SK-N-SH (cell line): ENCODE data around the gene RPS26. TPM values are rescaled to one million over a fixed set of nuclear protein-coding genes. Genes with fewer than 3 reads are reported as not detected.
"Not testable (repeated sequence)": the region's sequence is repeated elsewhere in the genome, so short reads cannot be mapped to it uniquely, and the experiment has no call there.

Experiments used
- CTCF ChIA-PET: fragments of 300-600, 350-600 bp; formaldehyde crosslinking; extraction: SDS; loops from one replicate; lab custom pipeline; 2021; lab: Yijun Ruan, JAX
- POLR2A ChIA-PET: fragments of 350-600 bp; sonication (Branson Sonifier 250); formaldehyde crosslinking; extraction: SDS; loops from one replicate; lab custom pipeline; 2020; ENCODE audit warnings: antibody characterized with exemption, inconsistent platforms; lab: Yijun Ruan, JAX
- DNase-seq: peaks from one replicate; pipeline ENCODE4 v3.0.0; 2012
- H2AFZ ChIP-seq: fragments of 200-600 bp; sonication (generic); 2 replicates; pipeline ENCODE4 v1.8.1; 2016; ENCODE audit warnings: antibody characterized with exemption, mild to moderate bottlenecking, low read depth
- H3F3A ChIP-seq: fragments of 200-600 bp; sonication (generic); replicated peaks from 2 replicates; pipeline ENCODE3; 2016; ENCODE audit warnings: antibody characterized with exemption, mild to moderate bottlenecking; ENCODE audit not compliant: insufficient read depth
- H3K27ac ChIP-seq, 2 experiments: fragments of 200-500 bp in 1 of 2; fragments of 200-600 bp in 1 of 2; sonication (Bioruptor generic) in 1 of 2; sonication (generic), shearing (Covaris generic) in 1 of 2; 2 replicates each; pipeline versions ENCODE4 v1.5.1 to v1.6.1; 2014 to 2016; ENCODE audit warnings: low read depth in 2 of 2, inconsistent platforms in 1 of 2, low read length in 1 of 2, mild to moderate bottlenecking in 1 of 2, mixed read lengths in 1 of 2
- H3K27me3 ChIP-seq: fragments of 200-600 bp; sonication (generic), shearing (Covaris generic); 2 replicates; pipeline ENCODE4 v1.6.1; 2016; ENCODE audit warnings: mixed run types; ENCODE audit not compliant: insufficient read depth
- H3K36me3 ChIP-seq, 2 experiments: fragments of 200-500 bp in 1 of 2; fragments of 200-600 bp in 1 of 2; sonication (Bioruptor generic) in 1 of 2; sonication (generic) in 1 of 2; replicated peaks in 1 of 2; 2 replicates each; pipeline versions ENCODE3 to v1.5.1; 2014 to 2016; ENCODE audit warnings: low read length in 1 of 2, mild to moderate bottlenecking in 1 of 2; ENCODE audit not compliant: insufficient read depth in 2 of 2, control insufficient read depth in 1 of 2
- H3K4me1 ChIP-seq, 2 experiments: fragments of 200-500 bp in 1 of 2; fragments of 200-600 bp in 1 of 2; sonication (Bioruptor generic) in 1 of 2; sonication (generic), shearing (Covaris generic) in 1 of 2; 2 replicates each; pipeline versions ENCODE4 v1.5.1 to v1.6.1; 2014 to 2016; ENCODE audit warnings: low read depth in 1 of 2, low read length in 1 of 2, mixed run types in 1 of 2; ENCODE audit not compliant: insufficient read depth in 2 of 2, control insufficient read depth in 1 of 2
- H3K4me2 ChIP-seq: fragments of 200-600 bp; sonication (generic), shearing (Covaris generic); 2 replicates; pipeline ENCODE4 v1.6.1; 2017; ENCODE audit warnings: mixed run types
- H3K4me3 ChIP-seq, 2 experiments: fragments of 200-500 bp in 1 of 2; fragments of 200-600 bp in 1 of 2; sonication (Bioruptor generic) in 1 of 2; sonication (generic), shearing (Covaris generic) in 1 of 2; 2 replicates each; pipeline versions ENCODE4 v1.5.1 to v1.8.1; 2014 to 2016; ENCODE audit warnings: low read depth in 2 of 2, inconsistent platforms in 1 of 2, low read length in 1 of 2, mild to moderate bottlenecking in 1 of 2, mixed read lengths in 1 of 2, moderate library complexity in 1 of 2
- H3K79me2 ChIP-seq: fragments of 200-600 bp; sonication (generic); 2 replicates; pipeline ENCODE4 v1.8.1; 2017; ENCODE audit warnings: mild to moderate bottlenecking; ENCODE audit not compliant: insufficient read depth
- H3K9ac ChIP-seq: fragments of 200-600 bp; sonication (generic); 2 replicates; pipeline ENCODE4 v1.6.1; 2017; ENCODE audit warnings: mixed run types
- H3K9me2 ChIP-seq: fragments of 200-600 bp; sonication (generic); 2 replicates; pipeline ENCODE4 v1.6.1; 2017; ENCODE audit warnings: mixed run types
- H3K9me3 ChIP-seq: fragments of 200-600 bp; sonication (generic); 2 replicates; pipeline ENCODE4 v1.6.1; 2017; ENCODE audit warnings: mixed run types, mild to moderate bottlenecking, moderate library complexity
- H4K20me1 ChIP-seq: fragments of 200-600 bp; sonication (generic); 2 replicates; pipeline ENCODE4 v1.6.1; 2017; ENCODE audit warnings: mild to moderate bottlenecking, mixed run types; ENCODE audit not compliant: insufficient read depth
- CHD2 ChIP-seq: fragments of 150-350 bp; IDR thresholded peaks from 2 replicates; pipeline ENCODE4 v1.6.1; 2018; ENCODE audit warnings: low read length; ENCODE audit not compliant: partially characterized antibody
- CTCF ChIP-seq: fragments of 200-600 bp; sonication (generic); IDR thresholded peaks from 2 replicates; pipeline ENCODE4 v1.6.1; 2017; ENCODE audit warnings: antibody characterized with exemption, mild to moderate bottlenecking, moderate library complexity
- ELF1 ChIP-seq: IDR thresholded peaks from 2 replicates; pipeline ENCODE4 v1.4.0; 2012
- EZH2phosphoT487 ChIP-seq: fragments of 200-600 bp; sonication (generic); IDR thresholded peaks from 2 replicates; pipeline ENCODE4 v1.6.1; 2017; ENCODE audit warnings: low read depth, mixed run types, mild to moderate bottlenecking, antibody characterized with exemption, moderate library complexity, borderline replicate concordance
- FOSL2 ChIP-seq: IDR thresholded peaks from 2 replicates; pipeline ENCODE4 v1.4.0; 2012; ENCODE audit warnings: low read depth, mild to moderate bottlenecking, moderate library complexity, borderline replicate concordance
- FOXJ3 ChIP-seq: sonication (generic); formaldehyde crosslinking; IDR thresholded peaks from 2 replicates; pipeline ENCODE4 v1.5.1; 2020; ENCODE audit warnings: mild to moderate bottlenecking, missing genetic modification reagents
- GABPA ChIP-seq: IDR thresholded peaks from 2 replicates; pipeline ENCODE4 v1.4.0; 2012; ENCODE audit warnings: low read depth, mild to moderate bottlenecking
- JUND ChIP-seq: IDR thresholded peaks from 2 replicates; pipeline ENCODE4 v1.4.0; 2012
- MEF2A ChIP-seq: IDR thresholded peaks from 2 replicates; pipeline ENCODE4 v1.4.0; 2012; ENCODE audit warnings: low read depth, borderline replicate concordance
- MXI1 ChIP-seq: IDR thresholded peaks from 2 replicates; pipeline ENCODE4 v1.6.1; 2012; ENCODE audit warnings: mild to moderate bottlenecking, low read depth, low read length, improper control_type of control experiment
- PBX3 ChIP-seq: IDR thresholded peaks from 2 replicates; pipeline ENCODE4; 2012
- RCOR1 ChIP-seq: fragments of 150-350 bp; IDR thresholded peaks from 2 replicates; pipeline ENCODE4 v1.6.1; 2017; ENCODE audit warnings: antibody characterized with exemption, low read length
- RXRA ChIP-seq: IDR thresholded peaks from 2 replicates; pipeline ENCODE4 v1.4.0; 2012; ENCODE audit warnings: low read depth, mild to moderate bottlenecking, borderline replicate concordance
- SMC3 ChIP-seq: IDR thresholded peaks from 2 replicates; pipeline ENCODE4 v1.6.1; 2012; ENCODE audit warnings: low read depth, low read length, improper control_type of control experiment
- TEAD4 ChIP-seq: IDR thresholded peaks from 2 replicates; pipeline ENCODE4 v1.4.0; 2012; ENCODE audit warnings: mild to moderate bottlenecking, borderline replicate concordance; ENCODE audit not compliant: insufficient read depth
- USF1 ChIP-seq: IDR thresholded peaks from 2 replicates; pipeline ENCODE4 v1.4.0; 2012; ENCODE audit warnings: low read depth, borderline replicate concordance
- YY1 ChIP-seq: IDR thresholded peaks from 2 replicates; pipeline ENCODE4 v1.4.0; 2012; ENCODE audit warnings: low read depth, mild to moderate bottlenecking
- WGBS: methylation state at CpG from one replicate; pipeline ENCODE4 v1.1.6; 2017; ENCODE audit warnings: low lambda C conversion rate; 5-methylcytosine and 5-hydroxymethylcytosine counted together
- polyA plus RNA-seq, 3 experiments: library from polyadenylated mRNA; depleted of rRNA; stranded (reverse); fragments of >200 nt; gene quantifications; 2 replicates each; pipeline ENCODE4 v1.2.3, GENCODE V29; 2012
- TF ChIP-seq, protein P1 (sequence below): fragments of 150-350 bp; IDR thresholded peaks from 2 replicates; pipeline ENCODE4 v1.6.1; 2017; ENCODE audit warnings: antibody characterized with exemption, low read length, low read depth, borderline replicate concordance
- TF ChIP-seq, protein P2 (sequence below): fragments of 150-350 bp; IDR thresholded peaks from 2 replicates; pipeline ENCODE4 v1.6.1; 2016; ENCODE audit warnings: mild to moderate bottlenecking, low read depth, low read length

The RPS26 gene
- polyA plus RNA-seq, 1 of the 3 experiments (the other 2 are of a cell fraction): 1,500 TPM

- Histone ChIP-seq H3K27me3 (no peaks in the 10 kb centered on the region), H3K9me3 (no peaks in the 10 kb centered on the region)
- POLR2A ChIA-PET: interaction anchor here (0.6 to 2.0 kb wide), 4 partner anchors 17 to 77 kb away, joined by 3 to 6 read pairs (median 4); partner anchors contain the start of genes IKZF4 and ZC3H10
Observed at GRCh38 chr12:56040963-56041551, 661 bp upstream of the RPS26 start.

DNA sequence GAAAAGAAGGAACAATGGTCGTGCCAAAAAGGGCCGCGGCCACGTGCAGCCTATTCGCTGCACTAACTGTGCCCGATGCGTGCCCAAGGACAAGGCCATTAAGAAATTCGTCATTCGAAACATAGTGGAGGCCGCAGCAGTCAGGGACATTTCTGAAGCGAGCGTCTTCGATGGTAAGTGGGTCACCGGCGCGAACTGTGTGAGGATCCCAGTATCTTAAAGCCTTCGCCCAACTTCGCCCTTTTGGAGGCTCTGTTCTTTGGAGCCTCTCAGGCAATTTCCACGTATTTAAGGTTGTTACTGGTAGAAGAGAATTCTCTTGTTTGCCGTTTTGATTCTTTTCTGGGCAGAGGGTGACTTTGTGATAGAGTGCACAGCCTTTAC is 704 bp downstream of the RPS26 start:
- H3K27me3 ChIP-seq, H2AFZ ChIP-seq, DNase-seq, POLR2A ChIA-PET, H3K4me1 ChIP-seq, H3K9me2 ChIP-seq, CTCF ChIA-PET, H3K9me3 ChIP-seq: not testable (repeated sequence)
- Histone ChIP-seq H3K27ac (peak overlapping the region; percentile 90 to 98), H3K79me2 (peaks cover 22% of the 10 kb centered on the region), H3K4me2 (peak overlapping the region; percentile 82), H3K9ac (peak overlapping the region; percentile 97), H3K4me3 (peak overlapping the region; percentile 81 to 93), H3F3A (peaks cover 40% of the 10 kb centered on the region), H3K36me3 (peaks cover 25 to 29% of the 10 kb centered on the region in 2 experiments), H4K20me1 (peaks cover 14% of the 10 kb centered on the region)
- 0% methylated on average over 20 of the region's 20 CpGs for WGBS

More at GRCh38 chr12:56040963-56041551, 661 bp upstream of the RPS26 start:
- CTCF ChIA-PET: interaction anchor here (0.8 to 5.1 kb wide), 12 partner anchors 12 to 303 kb away, joined by 3 to 46 read pairs (median 4); partner anchors contain the start of genes IKZF4, PYM1 and SUOX
- Histone ChIP-seq H4K20me1 (peaks cover 14% of the 10 kb centered on the region), H3K36me3 (peaks cover 29 to 30% of the 10 kb centered on the region in 2 experiments), H3K4me3 (peak overlapping the region; percentile 45 to 62), H3K4me2 (peak overlapping the region; percentile 81), H2AFZ (peak overlapping the region; percentile 97), H3K9ac (peak overlapping the region; percentile 65; the same call in 1 of the 2 replicates), H3K9me2 (no peaks in the 10 kb centered on the region), H3K79me2 (peaks cover 22% of the 10 kb centered on the region), H3K4me1 (peaks cover 6 to 10% of the 10 kb centered on the region in 2 experiments), H3K27ac (peak overlapping the region; percentile 85 to 90), H3F3A (peaks cover 31% of the 10 kb centered on the region)
- TF ChIP-seq RCOR1 (no peak), GABPA (no peak), PBX3 (no peak), CTCF (no peak), USF1 (no peak), RXRA (no peak), MXI1 (no peak), YY1 (no peak), EZH2phosphoT487 (no peak), JUND (no peak), FOSL2 (no peak), CHD2 (no peak), MEF2A (no peak), TEAD4 (no peak), ELF1 (no peak), FOXJ3 (CRISPR knock-in tag) (no peak), SMC3 (no peak)
- TF ChIP-seq, protein P1, sequence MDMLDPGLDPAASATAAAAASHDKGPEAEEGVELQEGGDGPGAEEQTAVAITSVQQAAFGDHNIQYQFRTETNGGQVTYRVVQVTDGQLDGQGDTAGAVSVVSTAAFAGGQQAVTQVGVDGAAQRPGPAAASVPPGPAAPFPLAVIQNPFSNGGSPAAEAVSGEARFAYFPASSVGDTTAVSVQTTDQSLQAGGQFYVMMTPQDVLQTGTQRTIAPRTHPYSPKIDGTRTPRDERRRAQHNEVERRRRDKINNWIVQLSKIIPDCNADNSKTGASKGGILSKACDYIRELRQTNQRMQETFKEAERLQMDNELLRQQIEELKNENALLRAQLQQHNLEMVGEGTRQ: no peak
- TF ChIP-seq, protein P2, sequence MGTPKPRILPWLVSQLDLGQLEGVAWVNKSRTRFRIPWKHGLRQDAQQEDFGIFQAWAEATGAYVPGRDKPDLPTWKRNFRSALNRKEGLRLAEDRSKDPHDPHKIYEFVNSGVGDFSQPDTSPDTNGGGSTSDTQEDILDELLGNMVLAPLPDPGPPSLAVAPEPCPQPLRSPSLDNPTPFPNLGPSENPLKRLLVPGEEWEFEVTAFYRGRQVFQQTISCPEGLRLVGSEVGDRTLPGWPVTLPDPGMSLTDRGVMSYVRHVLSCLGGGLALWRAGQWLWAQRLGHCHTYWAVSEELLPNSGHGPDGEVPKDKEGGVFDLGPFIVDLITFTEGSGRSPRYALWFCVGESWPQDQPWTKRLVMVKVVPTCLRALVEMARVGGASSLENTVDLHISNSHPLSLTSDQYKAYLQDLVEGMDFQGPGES: no peak
- no peak for DNase-seq
- 43% methylated on average over 14 of the region's 14 CpGs for WGBS
